GM10266 (cell line): ENCODE results near the gene PBRM1.

Experiments
- DNase-seq: peaks from one replicate; pipeline ENCODE4 v3.0.0; 2012; ENCODE audit errors: extremely low spot score
- TF ChIP-seq, protein P1 (sequence below): IDR thresholded peaks from 2 replicates; pipeline ENCODE4 v1.5.1; 2012; ENCODE audit warnings: mild to moderate bottlenecking, low read depth; ENCODE audit not compliant: control insufficient read depth, insufficient read depth; ENCODE audit errors: missing control alignments

Gene PBRM1

GRCh38 chr3:52712291-52713212 lies 26.8 kb upstream of the PBRM1 start:
- DNase-seq, result no peak
- TF ChIP-seq, protein P1, sequence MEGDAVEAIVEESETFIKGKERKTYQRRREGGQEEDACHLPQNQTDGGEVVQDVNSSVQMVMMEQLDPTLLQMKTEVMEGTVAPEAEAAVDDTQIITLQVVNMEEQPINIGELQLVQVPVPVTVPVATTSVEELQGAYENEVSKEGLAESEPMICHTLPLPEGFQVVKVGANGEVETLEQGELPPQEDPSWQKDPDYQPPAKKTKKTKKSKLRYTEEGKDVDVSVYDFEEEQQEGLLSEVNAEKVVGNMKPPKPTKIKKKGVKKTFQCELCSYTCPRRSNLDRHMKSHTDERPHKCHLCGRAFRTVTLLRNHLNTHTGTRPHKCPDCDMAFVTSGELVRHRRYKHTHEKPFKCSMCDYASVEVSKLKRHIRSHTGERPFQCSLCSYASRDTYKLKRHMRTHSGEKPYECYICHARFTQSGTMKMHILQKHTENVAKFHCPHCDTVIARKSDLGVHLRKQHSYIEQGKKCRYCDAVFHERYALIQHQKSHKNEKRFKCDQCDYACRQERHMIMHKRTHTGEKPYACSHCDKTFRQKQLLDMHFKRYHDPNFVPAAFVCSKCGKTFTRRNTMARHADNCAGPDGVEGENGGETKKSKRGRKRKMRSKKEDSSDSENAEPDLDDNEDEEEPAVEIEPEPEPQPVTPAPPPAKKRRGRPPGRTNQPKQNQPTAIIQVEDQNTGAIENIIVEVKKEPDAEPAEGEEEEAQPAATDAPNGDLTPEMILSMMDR, result no peak

GRCh38 chr3:52710512-52710911 lies 24.8 kb upstream of the PBRM1 start:
- TF ChIP-seq, protein P1, result no peak
- peak; percentile 40 for DNase-seq

DNA sequence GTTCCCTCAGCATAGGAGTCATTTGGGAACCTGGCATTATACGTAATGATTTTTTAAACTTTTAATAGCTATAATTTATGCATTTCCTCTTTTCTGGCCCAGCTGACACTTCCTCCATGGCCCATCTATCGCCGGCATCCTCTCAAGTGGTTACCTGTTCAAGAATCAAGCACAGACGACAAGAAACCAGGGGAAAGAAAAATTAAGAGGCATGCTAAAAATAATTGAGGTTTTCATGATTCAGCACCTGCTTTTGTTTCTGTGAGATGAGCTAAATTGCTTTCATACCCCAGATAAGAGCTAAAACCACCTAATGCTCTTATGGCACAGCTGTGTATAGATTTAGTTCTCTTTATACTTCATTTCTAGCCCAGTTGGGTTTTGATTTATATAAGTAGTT lies 21.9 kb upstream of the PBRM1 start:
- TF ChIP-seq, protein P1, result no peak
- DNase-seq, result peak; percentile 63

DNA sequence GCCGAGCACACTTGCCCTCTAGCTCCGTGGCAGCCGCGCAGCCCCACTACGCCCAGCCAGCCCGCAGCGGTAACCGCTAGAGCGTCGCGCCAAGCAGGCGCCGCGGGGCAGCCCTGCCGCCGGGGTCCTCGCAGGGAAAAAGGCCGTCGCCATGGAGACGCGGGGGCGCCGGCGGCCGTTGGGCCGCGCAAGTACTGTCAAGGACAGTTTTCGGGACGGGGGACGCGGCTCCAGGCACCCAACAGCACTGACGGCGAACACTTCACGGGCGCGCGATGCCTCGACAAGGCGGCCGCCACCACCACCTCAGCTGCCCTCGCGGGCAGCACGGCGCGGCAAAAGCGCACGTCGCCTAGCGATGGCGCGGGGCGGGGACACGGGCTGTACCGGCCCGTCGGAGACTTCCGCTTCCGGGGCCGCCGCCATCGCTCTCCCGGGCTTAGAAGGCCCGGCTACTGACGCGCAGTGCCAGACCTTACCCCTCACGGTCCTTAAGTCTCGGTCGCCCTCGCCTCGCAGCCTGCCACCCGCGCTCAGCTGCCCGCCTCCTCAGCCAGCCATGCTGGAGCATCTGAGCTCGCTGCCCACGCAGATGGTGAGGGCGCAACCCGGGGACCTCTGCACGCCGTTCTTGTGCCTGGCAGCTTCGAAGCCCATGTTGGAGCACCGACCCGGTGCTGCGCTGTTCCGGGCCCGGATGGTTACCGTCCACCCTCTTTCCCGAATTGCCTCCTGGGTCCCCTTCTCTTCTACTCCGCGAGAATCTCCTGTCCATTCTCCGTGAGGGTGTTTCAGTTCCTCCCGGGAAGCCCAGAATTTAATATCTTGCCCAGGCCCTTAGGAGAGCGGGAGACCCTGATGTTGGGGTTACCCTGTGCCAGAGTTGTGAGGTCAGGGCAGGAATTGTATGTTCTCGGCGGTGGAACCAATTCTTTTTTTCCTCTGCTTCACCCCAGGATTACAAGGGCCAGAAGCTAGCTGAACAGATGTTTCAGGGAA lies 20.3 kb upstream of the PBRM1 start, which contains the start of the genes GLT8D1 and SPCS1:
TSS of gene GLT8D1 (minus strand) at position 104 of the 999 bp plus-strand sequence. CDS start 5,331 bp downstream, outside the sequence.
TSS of gene SPCS1 (plus strand) at position 419 of the 999 bp plus-strand sequence. CDS start at position 560, 141 bp downstream.
- TF ChIP-seq, protein P1, result no peak
- DNase-seq, result peak; percentile 91

GRCh38 chr3:52705438-52705687 lies 19.6 kb upstream of the PBRM1 start:
- no peak for DNase-seq
- TF ChIP-seq, protein P1, result no peak

DNA sequence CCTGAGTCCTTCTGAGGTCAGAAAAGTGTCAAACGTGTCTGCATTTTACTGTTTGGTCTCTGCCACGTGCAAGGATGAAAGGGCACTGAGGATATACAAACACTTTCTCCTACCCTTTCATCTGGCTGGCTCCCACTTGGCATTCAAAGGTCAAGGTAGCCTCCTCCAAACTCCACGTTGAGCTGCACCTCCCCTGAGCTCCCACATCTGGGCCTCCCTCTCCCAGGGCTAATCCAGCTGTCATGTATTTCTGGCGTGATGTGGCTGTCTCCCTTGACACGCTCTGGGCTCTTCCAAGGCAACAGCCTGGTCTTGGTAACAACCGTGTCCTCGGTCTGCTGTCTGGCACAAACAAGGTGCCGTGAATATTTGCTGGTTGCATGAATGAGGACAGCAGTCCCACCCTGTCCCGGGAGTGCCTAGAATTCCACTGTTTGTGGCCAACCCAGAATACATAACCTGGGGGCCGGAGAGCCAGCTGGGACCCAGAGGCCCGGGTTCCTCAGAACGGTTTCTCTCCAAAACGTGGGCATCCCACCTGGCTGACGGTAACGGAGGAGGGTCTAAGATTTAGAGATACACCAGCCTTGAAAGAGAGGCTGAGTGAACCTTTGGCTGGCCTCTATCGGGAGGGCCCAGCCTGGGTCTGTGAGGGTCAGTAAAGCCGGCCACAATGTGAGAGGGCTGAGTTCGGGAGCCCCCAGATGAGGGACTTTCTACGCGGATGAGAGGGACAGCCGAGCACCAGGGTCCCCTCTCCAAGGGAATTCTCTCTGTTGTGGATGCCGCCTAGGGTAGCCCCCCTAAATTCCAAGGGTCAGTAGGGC lies 19.1 kb upstream of the PBRM1 start:
- DNase-seq, result peak; percentile 36
- TF ChIP-seq, protein P1, result no peak
